ENCODE data around the gene F10. TPM values are rescaled to one million over a fixed set of nuclear protein-coding genes. Genes with fewer than 3 reads are reported as not detected.

The F10 gene
- total and polyA plus RNA-seq, 2 donors (not counting 1 experiment from before 2014, with no cell fraction given): not detected

GRCh38 chr13:113139577-113139976 is 17.0 kb downstream of the F10 start:
- no peaks in the 10 kb centered on the region for H3K27me3 ChIP-seq (replicated peaks in 1 of 4; ENCODE audit: control extremely low read depth in 1 of 4, control insufficient read depth in 3 of 4, insufficient read depth in 4 of 4, low read length in 3 of 4)
- no peaks in the 10 kb centered on the region for H3K9me3 Mint-ChIP-seq (ENCODE audit: insufficient read depth)
- ATAC-seq (ENCODE audit: low read depth): no peak
- no peak overlapping the region for H3K4me3 ChIP-seq (ENCODE audit: control extremely low read depth in 1 of 5, extremely low read depth in 1 of 5, insufficient read depth in 1 of 5, low read depth in 2 of 5, low read length in 4 of 5)
- no peak overlapping the region for H2AFZ ChIP-seq (ENCODE audit: insufficient read depth, low read depth, low read length, poor library complexity, severe bottlenecking)
- POLR2A ChIA-PET: no interaction called here
- intact Hi-C loops (cut with micrococcal nuclease): no loop called here
- H3K36me3 ChIP-seq (replicated peaks in 1 of 2; ENCODE audit: control extremely low read depth in 1 of 2, control insufficient read depth in 1 of 2, extremely low read depth in 1 of 2, insufficient read depth in 2 of 2, low read length in 1 of 2): no peaks in the 10 kb centered on the region
- H3K79me2 ChIP-seq (ENCODE audit: control insufficient read depth, insufficient read depth, low read length): no peaks in the 10 kb centered on the region
- H3K4me3 Mint-ChIP-seq: no peak overlapping the region
- H3K27ac ChIP-seq (ENCODE audit: low read length in 2 of 2): no peak overlapping the region
- CTCF ChIA-PET: no interaction called here
- H3K4me1 Mint-ChIP-seq: no peaks in the 10 kb centered on the region
- H4K20me1 ChIP-seq (ENCODE audit: control insufficient read depth, insufficient read depth, low read length, poor library complexity, severe bottlenecking): no peaks in the 10 kb centered on the region
- no peak overlapping the region for H3K4me2 ChIP-seq (replicated peaks; ENCODE audit: low read depth, low read length, poor library complexity, severe bottlenecking)
- no peaks in the 10 kb centered on the region for H3K4me1 ChIP-seq (ENCODE audit: control insufficient read depth in 2 of 2, insufficient read depth in 2 of 2, low read length in 2 of 2)
- peaks cover 17% of the 10 kb centered on the region for H3K27me3 Mint-ChIP-seq
- H3K27ac Mint-ChIP-seq: no peak overlapping the region
- no peak overlapping the region for H3K9ac ChIP-seq (ENCODE audit: low read length)
- WGBS (ENCODE audit: insufficient coverage): 50% methylated on average over 2 of the region's 5 CpGs
- H3K9me3 ChIP-seq (ENCODE audit: control extremely low read depth in 1 of 3, control insufficient read depth in 2 of 3, insufficient read depth in 1 of 3, low read length in 2 of 3): no peaks in the 10 kb centered on the region
- DNase-seq: no peak
- TF ChIP-seq CTCF (IDR thresholded peaks at IDR 0.05): no peak
- no peak for TF ChIP-seq EZH2 (IDR thresholded peaks at IDR 0.05; ENCODE audit: borderline replicate concordance, insufficient read depth, low read depth, low read length, poor library complexity, severe bottlenecking)

GRCh38 chr13:113140677-113141600 is 18.3 kb downstream of the F10 start:
- Histone ChIP-seq H3K9me3 (ENCODE audit: control extremely low read depth in 1 of 3, control insufficient read depth in 2 of 3, insufficient read depth in 1 of 3, low read length in 2 of 3) (peaks cover 0 to 6% (median 0%) of the 10 kb centered on the region in 3 donors), H3K79me2 (ENCODE audit: control insufficient read depth, insufficient read depth, low read length) (no peaks in the 10 kb centered on the region), H3K4me2 (replicated peaks; ENCODE audit: low read depth, low read length, poor library complexity, severe bottlenecking) (no peak overlapping the region), H3K9ac (ENCODE audit: low read length) (no peak overlapping the region), H3K27me3 (replicated peaks in 1 of 4; ENCODE audit: control extremely low read depth in 1 of 4, control insufficient read depth in 3 of 4, insufficient read depth in 4 of 4, low read length in 3 of 4) (no peaks in the 10 kb centered on the region), H4K20me1 (ENCODE audit: control insufficient read depth, insufficient read depth, low read length, poor library complexity, severe bottlenecking) (no peaks in the 10 kb centered on the region), H3K4me3 (ENCODE audit: control extremely low read depth in 1 of 5, extremely low read depth in 1 of 5, insufficient read depth in 1 of 5, low read depth in 2 of 5, low read length in 4 of 5) (no peak overlapping the region), H3K4me1 (ENCODE audit: control insufficient read depth in 2 of 2, insufficient read depth in 2 of 2, low read length in 2 of 2) (no peaks in the 10 kb centered on the region), H3K27ac (ENCODE audit: low read length in 2 of 2) (no peak overlapping the region), H2AFZ (ENCODE audit: insufficient read depth, low read depth, low read length, poor library complexity, severe bottlenecking) (no peak overlapping the region), H3K36me3 (replicated peaks in 1 of 2; ENCODE audit: control extremely low read depth in 1 of 2, control insufficient read depth in 1 of 2, extremely low read depth in 1 of 2, insufficient read depth in 2 of 2, low read length in 1 of 2) (no peaks in the 10 kb centered on the region)
- no peak for ATAC-seq (ENCODE audit: low read depth)
- 93% methylated on average over 26 of the region's 26 CpGs for WGBS (ENCODE audit: insufficient coverage)
- Mint-ChIP-seq H3K4me1 (no peaks in the 10 kb centered on the region), H3K27me3 (peaks cover 15% of the 10 kb centered on the region), H3K9me3 (ENCODE audit: insufficient read depth) (no peaks in the 10 kb centered on the region), H3K27ac (no peak overlapping the region), H3K4me3 (no peak overlapping the region)
- ChIA-PET POLR2A (no interaction called here), CTCF (no interaction called here)
- TF ChIP-seq EZH2 (IDR thresholded peaks at IDR 0.05; ENCODE audit: borderline replicate concordance, insufficient read depth, low read depth, low read length, poor library complexity, severe bottlenecking) (no peak), CTCF (IDR thresholded peaks at IDR 0.05) (no peak)
- no peak for DNase-seq
- intact Hi-C loops (cut with micrococcal nuclease): no loop called here
